Hepatocyte (in vitro differentiated cells): ENCODE measurements around the gene AURKB. TPM values are rescaled to one million over a fixed set of nuclear protein-coding genes. Genes with fewer than 3 reads are reported as not detected.

Source experiments
- DNase-seq: peaks from one replicate; pipeline ENCODE4 v3.0.0-alpha.2; 2016; ENCODE audit warnings: low spot score
- H2AFZ ChIP-seq: fragments of 200-600 bp; sonication (generic); 2 replicates; pipeline ENCODE4 v1.6.0; 2016; ENCODE audit warnings: antibody characterized with exemption, mild to moderate bottlenecking
- H3K27ac ChIP-seq: fragments of 200-600 bp; sonication (generic); 2 replicates; pipeline ENCODE4 v1.5.1; 2016; ENCODE audit warnings: mild to moderate bottlenecking
- H3K27me3 ChIP-seq: fragments of 200-600 bp; sonication (generic); 2 replicates; pipeline ENCODE4 v1.6.1; 2016
- H3K36me3 ChIP-seq: fragments of 200-600 bp; sonication (generic); replicated peaks from 2 replicates; pipeline ENCODE4 v1.5.1; 2016; ENCODE audit warnings: low read depth; ENCODE audit not compliant: insufficient read depth
- H3K4me1 ChIP-seq: fragments of 200-600 bp; sonication (generic); 2 replicates; pipeline ENCODE4 v1.5.1; 2016; ENCODE audit warnings: mild to moderate bottlenecking, moderate library complexity; ENCODE audit not compliant: insufficient read depth
- H3K4me2 ChIP-seq: fragments of 200-600 bp; sonication (generic); 2 replicates; pipeline ENCODE4 v1.6.0; 2016
- H3K4me3 ChIP-seq: fragments of 200-600 bp; sonication (generic); 2 replicates; pipeline ENCODE4 v1.5.1; 2016; ENCODE audit warnings: mild to moderate bottlenecking
- H3K79me2 ChIP-seq: fragments of 200-600 bp; sonication (generic); 2 replicates; pipeline ENCODE4 v1.6.0; 2017; ENCODE audit warnings: mild to moderate bottlenecking
- H3K9me2 ChIP-seq: fragments of 200-600 bp; sonication (generic); replicated peaks from 2 replicates; pipeline ENCODE4 v1.6.0; 2017; ENCODE audit warnings: mild to moderate bottlenecking; ENCODE audit not compliant: insufficient read depth
- H3K9me3 ChIP-seq: fragments of 200-600 bp; sonication (generic); 2 replicates; pipeline ENCODE4 v1.5.1; 2016; ENCODE audit warnings: low read depth, mild to moderate bottlenecking
- H4K20me1 ChIP-seq: fragments of 200-600 bp; sonication (generic); 2 replicates; pipeline ENCODE4 v1.6.0; 2016; ENCODE audit warnings: mild to moderate bottlenecking; ENCODE audit not compliant: insufficient read depth, poor library complexity, severe bottlenecking
- EZH2 ChIP-seq: fragments of 200-600 bp; sonication (generic); IDR thresholded peaks from 2 replicates; pipeline ENCODE4 v1.6.1; 2016; ENCODE audit warnings: antibody characterized with exemption, mild to moderate bottlenecking, borderline replicate concordance
- EZH2phosphoT487 ChIP-seq: fragments of 200-600 bp; sonication (generic); IDR thresholded peaks from one replicate; pipeline ENCODE4 v1.6.1; 2018; ENCODE audit warnings: antibody characterized with exemption, mild to moderate bottlenecking, low read depth, moderate library complexity; ENCODE audit not compliant: unreplicated experiment, severe bottlenecking
- WGBS: methylation state at CpG from one replicate; pipeline ENCODE4 v1.1.6; 2016; ENCODE audit warnings: low lambda C conversion rate; ENCODE audit errors: missing lambda C conversion rate; 5-methylcytosine and 5-hydroxymethylcytosine counted together
- polyA plus RNA-seq: library from polyadenylated mRNA; unstranded; fragments of >200 nt; fragmentation: Nextera tagmentation; extraction: Ambion mirVana; gene quantifications from 2 replicates; pipeline ENCODE4 v1.2.1, GENCODE V29; 2016
- total RNA-seq: library from RNA; depleted of rRNA; stranded (reverse); fragments of >200 nt; gene quantifications from 2 replicates; pipeline ENCODE4 v1.2.3, GENCODE V29; 2014
- TF ChIP-seq, protein P1 (sequence below): fragments of 200-600 bp; sonication (generic); IDR thresholded peaks from 2 replicates; pipeline ENCODE4 v1.5.1; 2016; ENCODE audit warnings: antibody characterized with exemption, mild to moderate bottlenecking; ENCODE audit not compliant: poor library complexity

AURKB gene
- total and polyA plus RNA-seq, 2 experiments from 2014 or later: 9.9 to 25.3 TPM

DNA sequence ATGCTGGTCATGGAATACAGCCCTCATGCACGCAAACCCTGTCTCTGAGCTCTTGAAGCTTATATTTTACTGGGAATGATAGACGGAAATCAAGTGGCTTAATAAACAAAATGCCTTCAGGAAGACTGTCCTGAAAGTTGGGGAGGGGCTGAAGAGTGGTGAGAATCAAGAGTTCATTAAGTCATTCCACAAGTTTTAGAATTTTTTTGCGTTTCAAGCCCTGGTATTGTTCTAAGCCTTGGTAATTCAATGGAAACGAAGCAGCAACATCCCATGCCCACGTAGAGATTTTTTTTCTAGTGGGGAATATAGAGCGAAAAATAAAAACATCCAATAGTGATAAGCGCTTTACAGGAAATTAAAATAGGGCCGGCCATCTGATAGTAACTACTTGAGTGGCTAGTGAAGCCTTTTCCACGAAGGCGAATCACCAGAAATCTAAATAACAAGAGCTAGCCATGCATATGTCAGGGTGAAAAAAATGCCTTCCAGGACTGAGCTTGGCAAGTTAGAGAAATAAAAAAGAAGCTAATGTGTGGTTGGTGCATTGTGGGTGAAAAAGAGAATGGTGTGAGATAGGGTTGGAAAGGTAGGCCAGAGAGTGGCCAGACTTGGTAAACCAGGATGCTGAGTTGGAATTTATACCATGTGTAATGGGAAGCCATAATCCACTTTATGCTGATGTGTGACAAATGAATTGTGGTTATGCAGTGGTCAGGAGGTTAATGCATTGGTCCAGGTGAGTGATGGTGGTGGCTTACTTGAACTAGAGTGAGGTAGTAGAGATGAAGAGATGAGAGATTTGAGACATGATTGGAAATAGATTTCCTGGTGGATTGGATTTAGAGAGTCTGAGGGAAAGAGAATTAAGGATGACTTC, 39.5 kb upstream of the AURKB start:
- H2AFZ ChIP-seq: peak overlapping the region; percentile 95
- H3K27ac ChIP-seq: peak overlapping the region; percentile 99
- no peak for DNase-seq

DNA sequence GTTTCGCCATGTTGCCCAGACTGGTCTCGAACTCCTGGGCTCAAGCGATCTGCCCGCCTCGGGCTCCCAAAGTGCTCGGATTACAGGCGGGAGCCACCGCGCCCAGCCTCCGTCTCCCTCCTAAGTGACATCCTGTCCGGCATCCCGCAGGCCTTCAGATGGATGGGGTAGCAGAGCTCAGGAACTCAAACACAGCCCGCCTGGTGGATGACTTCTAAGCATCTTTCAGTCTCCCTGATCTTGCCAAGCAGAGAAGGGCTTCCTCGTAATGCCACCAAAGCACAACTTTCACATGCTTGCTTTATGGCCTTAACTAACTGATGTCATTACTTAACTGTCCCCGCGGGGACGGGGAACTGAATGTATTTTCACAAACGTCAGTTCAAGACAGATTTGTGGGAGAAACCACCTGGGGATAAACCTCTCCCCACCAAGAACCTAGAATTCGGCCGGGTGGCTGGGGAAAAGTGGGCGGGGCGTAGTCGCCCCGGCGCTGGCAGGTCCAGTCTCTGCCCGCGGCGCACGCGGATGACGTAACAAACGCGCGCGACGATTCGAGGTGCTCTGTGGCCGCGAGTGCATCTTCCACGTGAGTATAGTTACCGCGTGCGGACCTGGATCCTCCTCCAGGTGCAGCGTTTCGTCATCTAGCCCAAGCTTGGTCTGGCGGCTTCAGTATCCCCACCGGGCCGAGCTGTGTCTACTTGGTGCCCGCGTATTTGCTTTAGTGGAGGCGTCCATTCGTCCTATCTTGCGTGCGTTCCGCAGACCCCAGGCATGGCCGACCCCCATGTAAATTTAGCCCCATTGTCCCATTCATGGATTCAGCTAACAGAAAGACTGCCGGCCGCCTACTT, 38.6 kb upstream of the AURKB start, which contains the start of gene PFAS:
PFAS (plus strand) TSS at position 539 of the 857 bp plus-strand sequence. CDS start 4,649 bp downstream, outside the sequence.
- Histone ChIP-seq H3K27ac (peak within 1 kb of the TSS; percentile 99), H3K9me2 (no peaks in the 10 kb centered on the region), H3K27me3 (no peaks in the 10 kb centered on the region), H3K4me2 (peak within 1 kb of the TSS; percentile 85), H3K4me1 (no peaks in the 10 kb centered on the region), H3K9me3 (no peaks in the 10 kb centered on the region), H4K20me1 (no peaks in the 10 kb centered on the region), H2AFZ (peak within 1 kb of the TSS; percentile 95), H3K4me3 (peak within 1 kb of the TSS; percentile 69), H3K36me3 (no peaks in the 10 kb centered on the region), H3K79me2 (peaks cover 60% of the 10 kb centered on the region)
- WGBS: under 1% methylated on average over 58 of the region's 58 CpGs
- TF ChIP-seq, protein P1, sequence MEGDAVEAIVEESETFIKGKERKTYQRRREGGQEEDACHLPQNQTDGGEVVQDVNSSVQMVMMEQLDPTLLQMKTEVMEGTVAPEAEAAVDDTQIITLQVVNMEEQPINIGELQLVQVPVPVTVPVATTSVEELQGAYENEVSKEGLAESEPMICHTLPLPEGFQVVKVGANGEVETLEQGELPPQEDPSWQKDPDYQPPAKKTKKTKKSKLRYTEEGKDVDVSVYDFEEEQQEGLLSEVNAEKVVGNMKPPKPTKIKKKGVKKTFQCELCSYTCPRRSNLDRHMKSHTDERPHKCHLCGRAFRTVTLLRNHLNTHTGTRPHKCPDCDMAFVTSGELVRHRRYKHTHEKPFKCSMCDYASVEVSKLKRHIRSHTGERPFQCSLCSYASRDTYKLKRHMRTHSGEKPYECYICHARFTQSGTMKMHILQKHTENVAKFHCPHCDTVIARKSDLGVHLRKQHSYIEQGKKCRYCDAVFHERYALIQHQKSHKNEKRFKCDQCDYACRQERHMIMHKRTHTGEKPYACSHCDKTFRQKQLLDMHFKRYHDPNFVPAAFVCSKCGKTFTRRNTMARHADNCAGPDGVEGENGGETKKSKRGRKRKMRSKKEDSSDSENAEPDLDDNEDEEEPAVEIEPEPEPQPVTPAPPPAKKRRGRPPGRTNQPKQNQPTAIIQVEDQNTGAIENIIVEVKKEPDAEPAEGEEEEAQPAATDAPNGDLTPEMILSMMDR: no peak
- TF ChIP-seq EZH2phosphoT487: no peak
- no peak for TF ChIP-seq EZH2
- peak; percentile 97 for DNase-seq

More for the DNA sequence above, 39.5 kb upstream of the AURKB start:
- Histone ChIP-seq H4K20me1 (no peaks in the 10 kb centered on the region), H3K36me3 (no peaks in the 10 kb centered on the region), H3K4me1 (no peaks in the 10 kb centered on the region), H3K4me3 (peak overlapping the region; percentile 69), H3K79me2 (peaks cover 53% of the 10 kb centered on the region), H3K9me2 (no peaks in the 10 kb centered on the region), H3K4me2 (peak overlapping the region; percentile 85), H3K27me3 (no peaks in the 10 kb centered on the region), H3K9me3 (no peaks in the 10 kb centered on the region)
- TF ChIP-seq, protein P1: no peak
- TF ChIP-seq EZH2 (no peak), EZH2phosphoT487 (no peak)
- WGBS: 14% methylated on average over 10 of the region's 10 CpGs

DNA sequence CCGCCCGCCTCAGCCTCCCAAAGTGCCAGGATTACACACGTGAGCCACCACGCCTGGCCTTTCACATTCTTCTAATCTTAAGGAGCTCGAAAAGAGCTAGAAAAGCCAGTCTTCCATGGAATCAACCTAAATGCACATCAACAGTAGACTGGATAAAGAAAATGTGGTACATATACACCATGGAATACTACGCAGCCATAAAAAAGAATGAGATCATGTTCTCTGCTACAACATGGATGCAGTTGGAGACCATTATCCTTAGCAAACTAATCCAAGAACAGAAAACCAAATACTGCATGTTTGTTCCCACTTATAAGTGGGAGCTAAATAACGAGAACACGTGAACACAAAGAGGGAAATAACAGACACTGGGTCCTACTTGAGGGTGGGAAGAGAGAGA, 34.4 kb upstream of the AURKB start:
- Histone ChIP-seq H2AFZ (no peak overlapping the region), H3K4me1 (no peaks in the 10 kb centered on the region), H3K4me2 (no peak overlapping the region), H3K9me3 (no peaks in the 10 kb centered on the region), H3K27ac (no peak overlapping the region), H3K9me2 (no peaks in the 10 kb centered on the region), H3K36me3 (no peaks in the 10 kb centered on the region), H3K4me3 (no peak overlapping the region), H3K79me2 (peaks cover 41% of the 10 kb centered on the region), H3K27me3 (no peaks in the 10 kb centered on the region), H4K20me1 (no peaks in the 10 kb centered on the region)
- DNase-seq: no peak
- WGBS: over 99% methylated on average over 7 of the region's 8 CpGs
- no peak for TF ChIP-seq EZH2
- TF ChIP-seq EZH2phosphoT487: no peak
- TF ChIP-seq, protein P1: no peak
